Stimulated activated naive CD8-positive, alpha-beta T cell treated with anti-CD3 and anti-CD28 coated beads, Interleukin-15, amount 100 ng/mL, for 72 hours (primary cell): ENCODE data around the gene BMP7.
A peak's percentile ranks its signal among the peaks of the same experiment; 100 is the strongest.

Experiments
- ATAC-seq: fragments of 150-1000 bp; cut with Tn5 transposase; 2 replicates; pipeline ENCODE4 v1.10.0; 2021; ENCODE audit warnings: mild to moderate bottlenecking, moderate library complexity
- DNase-seq, 2 donors: peaks; one replicate each; pipeline ENCODE4 v3.0.0; 2021 to 2022
- H3K27ac Mint-ChIP-seq, 2 donors: one replicate each; pipeline ENCODE4 v1.8.0; 2022; ENCODE audit warnings: mild to moderate bottlenecking in 2 of 2, mixed read lengths in 2 of 2, moderate library complexity in 2 of 2
- H3K27me3 Mint-ChIP-seq: one replicate; pipeline ENCODE4 v1.8.0; 2022; ENCODE audit warnings: mixed read lengths
- H3K4me1 Mint-ChIP-seq: one replicate; pipeline ENCODE4 v1.8.0; 2022; ENCODE audit warnings: mild to moderate bottlenecking, mixed read lengths
- H3K4me3 Mint-ChIP-seq, 2 donors: one replicate each; pipeline ENCODE4 v1.8.0; 2022; ENCODE audit warnings: mild to moderate bottlenecking in 2 of 2, mixed read lengths in 2 of 2, moderate library complexity in 1 of 2
- H3K9me3 Mint-ChIP-seq, 2 donors: one replicate each; pipeline ENCODE4 v1.8.0; 2022; ENCODE audit warnings: mixed read lengths in 2 of 2

The BMP7 gene

GRCh38 chr20:57263801-57264792 lies 2.3 kb downstream of the BMP7 start:
- no peak for ATAC-seq
- H3K4me1 Mint-ChIP-seq, result peaks cover 26% of the 10 kb centered on the region
- H3K27ac Mint-ChIP-seq, result peak overlapping the region in 1 of 2 donors; percentile 34
- no peak overlapping the region for H3K4me3 Mint-ChIP-seq
- H3K9me3 Mint-ChIP-seq, result no peaks in the 10 kb centered on the region
- DNase-seq, result no peak
- peaks cover 96% of the 10 kb centered on the region for H3K27me3 Mint-ChIP-seq

GRCh38 chr20:57262784-57263609 lies 3.4 kb downstream of the BMP7 start:
- Mint-ChIP-seq H3K27me3 (peaks cover 96% of the 10 kb centered on the region), H3K4me3 (no peak overlapping the region), H3K4me1 (peaks cover 26% of the 10 kb centered on the region), H3K9me3 (no peaks in the 10 kb centered on the region), H3K27ac (no peak overlapping the region)
- ATAC-seq (no peak), DNase-seq (no peak)

GRCh38 chr20:57262301-57262700 lies 4.1 kb downstream of the BMP7 start:
- Mint-ChIP-seq H3K4me3 (no peak overlapping the region), H3K9me3 (no peaks in the 10 kb centered on the region), H3K27me3 (peaks cover 96% of the 10 kb centered on the region), H3K27ac (no peak overlapping the region), H3K4me1 (peaks cover 21% of the 10 kb centered on the region)
- no peak for DNase-seq
- no peak for ATAC-seq

GRCh38 chr20:57261457-57262251 lies 4.8 kb downstream of the BMP7 start:
- H3K27me3 Mint-ChIP-seq, result peaks cover 96% of the 10 kb centered on the region
- peaks cover 15% of the 10 kb centered on the region for H3K4me1 Mint-ChIP-seq
- no peak for ATAC-seq
- H3K9me3 Mint-ChIP-seq, result no peaks in the 10 kb centered on the region
- no peak overlapping the region for H3K27ac Mint-ChIP-seq
- DNase-seq, result no peak
- no peak overlapping the region for H3K4me3 Mint-ChIP-seq

GRCh38 chr20:57260934-57261333 lies 5.5 kb downstream of the BMP7 start:
- H3K4me1 Mint-ChIP-seq, result peaks cover 15% of the 10 kb centered on the region
- H3K27ac Mint-ChIP-seq, result no peak overlapping the region
- H3K9me3 Mint-ChIP-seq, result no peaks in the 10 kb centered on the region
- H3K27me3 Mint-ChIP-seq, result peaks cover 99% of the 10 kb centered on the region
- H3K4me3 Mint-ChIP-seq, result no peak overlapping the region
- DNase-seq (no peak), ATAC-seq (no peak)

GRCh38 chr20:57259938-57260921 lies 6.2 kb downstream of the BMP7 start:
- H3K27ac Mint-ChIP-seq, result no peak overlapping the region
- H3K4me3 Mint-ChIP-seq, result no peak overlapping the region
- H3K9me3 Mint-ChIP-seq, result no peaks in the 10 kb centered on the region
- peaks cover 8% of the 10 kb centered on the region for H3K4me1 Mint-ChIP-seq
- peaks cover 96% of the 10 kb centered on the region for H3K27me3 Mint-ChIP-seq
- no peak for ATAC-seq
- DNase-seq, result no peak

GRCh38 chr20:57259121-57259937 lies 7.1 kb downstream of the BMP7 start:
- ATAC-seq (no peak), DNase-seq (no peak)
- Mint-ChIP-seq H3K9me3 (no peaks in the 10 kb centered on the region), H3K4me1 (peaks cover 5% of the 10 kb centered on the region), H3K4me3 (no peak overlapping the region), H3K27me3 (peaks cover 89% of the 10 kb centered on the region), H3K27ac (no peak overlapping the region)

- ATAC-seq, result no peak
These were observed 8.6 kb downstream of the BMP7 start for GRCh38 chr20:57257701-57258453.

GRCh38 chr20:57256908-57257307 lies 9.5 kb downstream of the BMP7 start:
- Mint-ChIP-seq H3K27ac (no peak overlapping the region), H3K27me3 (peaks cover 77% of the 10 kb centered on the region), H3K9me3 (no peaks in the 10 kb centered on the region), H3K4me1 (no peaks in the 10 kb centered on the region), H3K4me3 (no peak overlapping the region)
- ATAC-seq (no peak), DNase-seq (no peak)

More at GRCh38 chr20:57257701-57258453, 8.6 kb downstream of the BMP7 start:
- Mint-ChIP-seq H3K4me1 (no peaks in the 10 kb centered on the region), H3K27ac (no peak overlapping the region), H3K27me3 (peaks cover 81% of the 10 kb centered on the region), H3K4me3 (no peak overlapping the region), H3K9me3 (no peaks in the 10 kb centered on the region)
- DNase-seq, result no peak

- Mint-ChIP-seq H3K4me3 (no peak overlapping the region), H3K27me3 (peaks cover 74% of the 10 kb centered on the region), H3K4me1 (peaks cover 3% of the 10 kb centered on the region), H3K27ac (no peak overlapping the region), H3K9me3 (no peaks in the 10 kb centered on the region)
- DNase-seq (no peak), ATAC-seq (no peak)
These were observed 10.2 kb downstream of the BMP7 start for GRCh38 chr20:57256205-57256604.

GRCh38 chr20:57255183-57255582 lies 11.3 kb downstream of the BMP7 start:
- DNase-seq, result no peak
- Mint-ChIP-seq H3K27ac (no peak overlapping the region), H3K27me3 (peaks cover 74% of the 10 kb centered on the region), H3K9me3 (no peaks in the 10 kb centered on the region), H3K4me3 (no peak overlapping the region), H3K4me1 (peaks cover 13% of the 10 kb centered on the region)
- no peak for ATAC-seq

GRCh38 chr20:57252559-57253162 lies 13.8 kb downstream of the BMP7 start:
- DNase-seq, result no peak
- Mint-ChIP-seq H3K27ac (no peak overlapping the region), H3K9me3 (no peaks in the 10 kb centered on the region), H3K4me3 (no peak overlapping the region), H3K4me1 (peaks cover 13% of the 10 kb centered on the region), H3K27me3 (peaks cover 65% of the 10 kb centered on the region)
- ATAC-seq, result no peak

GRCh38 chr20:57251949-57252348 lies 14.5 kb downstream of the BMP7 start:
- Mint-ChIP-seq H3K4me1 (peaks cover 13% of the 10 kb centered on the region), H3K27ac (no peak overlapping the region), H3K4me3 (no peak overlapping the region), H3K27me3 (peaks cover 65% of the 10 kb centered on the region), H3K9me3 (no peaks in the 10 kb centered on the region)
- no peak for DNase-seq
- no peak for ATAC-seq
